GM18505 (cell line): Measurements from ENCODE around the gene ZNF552.
"Not testable (repeated sequence)": the region's sequence is repeated elsewhere in the genome, so short reads cannot be mapped to it uniquely, and the experiment has no call there.

Experiments used
- ATAC-seq: cut with Tn5 transposase; IDR thresholded peaks from one replicate; pipeline ENCODE4 v1.9.1; 2021; ENCODE audit not compliant: unreplicated experiment
- POLR2A ChIP-seq: IDR thresholded peaks from 4 replicates; pipeline ENCODE4 v1.6.1; 2011; ENCODE audit warnings: borderline replicate concordance; ENCODE audit not compliant: insufficient read depth, insufficient read length; ENCODE audit errors: extremely low read depth

ZNF552 gene

DNA sequence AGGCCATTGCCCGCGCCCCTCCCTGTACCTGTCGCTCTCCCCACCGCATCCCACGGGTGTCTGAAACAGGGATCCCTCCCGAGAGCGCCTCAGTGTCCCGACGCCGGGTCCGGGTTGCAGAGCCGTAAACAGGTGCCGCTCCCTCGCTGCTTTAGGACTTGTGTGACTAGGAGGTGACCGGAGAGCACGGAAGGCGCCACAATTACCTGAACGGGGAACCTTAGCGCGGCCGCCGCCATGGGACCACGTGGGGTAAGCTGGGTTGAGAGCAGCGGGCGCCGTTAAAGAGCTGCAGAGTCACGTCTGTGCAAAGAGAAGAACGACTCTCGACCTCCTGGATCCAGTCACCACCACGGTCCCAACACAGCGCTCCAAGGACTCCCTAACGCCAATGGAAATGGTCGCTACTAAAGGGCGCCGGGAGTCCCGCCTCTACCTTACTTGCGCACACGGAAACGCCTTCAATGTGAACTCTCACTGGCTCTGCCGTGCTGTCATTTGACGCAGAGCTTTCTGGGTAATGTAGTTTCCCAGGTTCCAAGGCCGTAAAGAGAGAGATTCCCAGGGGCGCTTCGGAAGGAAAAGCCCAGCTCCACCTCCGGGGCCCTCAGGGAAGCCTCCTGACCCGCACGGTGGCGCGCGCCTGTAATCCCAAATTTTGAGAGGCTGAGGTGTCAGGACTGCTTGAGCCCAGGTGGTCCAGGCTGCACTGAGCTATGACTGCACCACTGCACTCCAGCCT is at the start of gene ZNF552:
Gene ZNF552, minus strand, starts transcription at position 409 of the 742 bp plus-strand sequence. Its CDS starts 170 bp downstream, at position 239.
- peak; percentile 64 for ATAC-seq
- TF ChIP-seq POLR2A, result peak; percentile 90

DNA sequence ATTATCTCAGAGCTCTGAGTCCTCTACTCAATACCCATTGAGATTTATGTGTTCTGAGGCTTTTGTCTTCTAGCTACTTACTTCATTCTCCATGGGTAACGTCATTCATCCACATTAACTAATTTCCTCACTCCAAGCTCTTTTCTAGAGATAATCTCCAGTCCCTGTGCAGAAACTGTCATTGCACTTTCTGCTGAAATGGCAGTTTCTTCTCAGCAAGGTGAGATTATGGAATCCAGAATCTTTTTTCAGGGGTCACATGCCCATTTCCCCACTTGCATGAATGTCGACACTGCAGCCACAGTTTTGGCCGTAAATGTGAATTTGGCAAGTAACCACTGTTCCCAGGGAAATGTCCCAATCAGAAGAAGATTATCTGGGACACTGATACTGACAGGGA is 47.6 kb upstream of the ZNF552 start:
- ATAC-seq, result not testable (repeated sequence)

DNA sequence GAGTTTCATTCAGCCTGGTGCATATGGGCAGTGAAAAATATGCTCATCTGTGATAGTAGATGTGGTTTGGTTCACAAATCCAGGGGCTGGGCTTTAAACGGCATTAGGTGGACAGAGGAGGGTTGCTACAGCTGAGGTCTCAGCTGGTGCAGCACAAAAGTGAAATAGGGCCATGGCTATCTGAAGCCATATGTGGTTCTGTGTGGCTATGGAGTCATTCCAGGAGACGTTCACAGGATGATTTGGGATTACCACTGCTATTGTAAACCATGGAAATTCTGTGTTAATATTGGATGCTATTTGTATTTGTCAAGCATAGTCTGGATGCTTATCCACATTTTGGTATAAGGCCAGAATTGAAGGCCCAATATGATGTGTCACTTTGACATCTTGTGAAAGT is 39.4 kb upstream of the ZNF552 start:
- not testable (repeated sequence) for ATAC-seq

DNA sequence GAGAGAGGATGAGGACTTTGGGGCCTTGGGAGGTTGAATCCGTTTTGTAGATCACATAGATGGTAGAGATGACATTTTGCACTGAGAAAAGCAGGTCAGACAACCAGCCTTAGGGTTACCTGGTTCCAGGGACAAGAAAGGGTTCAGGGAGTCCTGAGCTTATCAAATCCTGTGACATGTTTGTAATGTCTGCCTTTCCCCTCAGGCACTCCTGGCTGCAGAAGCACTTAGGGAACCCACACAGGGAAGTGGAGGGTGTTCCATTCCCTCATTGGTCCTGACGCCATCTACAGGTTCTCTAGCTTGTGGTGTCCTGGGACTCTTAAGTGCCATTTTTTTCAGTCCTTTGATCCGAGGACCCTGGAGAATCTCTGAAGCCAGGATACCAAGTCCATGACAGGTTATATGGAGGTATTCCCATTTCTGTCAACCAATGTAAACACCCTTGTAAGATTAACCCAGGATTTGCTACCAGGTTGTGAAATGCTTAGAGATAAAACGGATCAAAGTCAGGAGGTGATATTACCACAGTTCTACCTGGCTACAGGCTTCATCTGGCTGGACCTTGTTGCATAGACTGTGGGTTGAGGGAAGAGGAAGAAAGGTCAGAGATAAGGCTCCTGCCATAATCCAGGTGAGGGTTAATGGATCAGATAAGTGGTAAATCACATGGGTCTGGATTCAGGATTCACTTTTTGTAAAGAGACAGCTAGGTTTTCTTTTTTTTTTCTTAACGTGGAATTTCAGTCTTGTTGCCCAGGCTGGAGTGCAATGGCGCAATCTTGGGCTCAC is 37.3 kb upstream of the ZNF552 start:
- not testable (repeated sequence) for ATAC-seq

DNA sequence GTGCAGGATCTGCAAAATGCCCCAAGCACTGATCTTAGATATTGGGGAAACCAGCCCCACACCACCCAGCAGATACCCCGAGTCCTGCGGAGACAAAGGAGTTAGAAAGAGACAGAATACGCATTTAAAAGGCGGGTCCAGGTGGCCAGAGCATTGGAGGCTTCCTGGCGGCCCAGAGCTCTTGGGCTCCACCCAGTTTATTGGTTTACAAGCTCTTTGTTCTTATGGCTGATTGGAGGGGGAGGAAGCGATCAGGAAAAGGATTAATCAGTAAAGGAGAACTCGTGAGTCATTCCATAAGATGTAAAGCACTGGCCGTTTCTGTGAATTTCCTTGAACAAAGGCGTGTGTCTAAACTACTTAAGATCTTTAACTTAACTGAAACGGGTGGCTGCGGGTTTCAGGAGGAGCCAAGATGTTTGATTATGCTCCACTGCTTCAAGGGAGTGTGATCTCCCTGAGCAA is 35.9 kb upstream of the ZNF552 start:
- TF ChIP-seq POLR2A, result no peak
- no peak for ATAC-seq

DNA sequence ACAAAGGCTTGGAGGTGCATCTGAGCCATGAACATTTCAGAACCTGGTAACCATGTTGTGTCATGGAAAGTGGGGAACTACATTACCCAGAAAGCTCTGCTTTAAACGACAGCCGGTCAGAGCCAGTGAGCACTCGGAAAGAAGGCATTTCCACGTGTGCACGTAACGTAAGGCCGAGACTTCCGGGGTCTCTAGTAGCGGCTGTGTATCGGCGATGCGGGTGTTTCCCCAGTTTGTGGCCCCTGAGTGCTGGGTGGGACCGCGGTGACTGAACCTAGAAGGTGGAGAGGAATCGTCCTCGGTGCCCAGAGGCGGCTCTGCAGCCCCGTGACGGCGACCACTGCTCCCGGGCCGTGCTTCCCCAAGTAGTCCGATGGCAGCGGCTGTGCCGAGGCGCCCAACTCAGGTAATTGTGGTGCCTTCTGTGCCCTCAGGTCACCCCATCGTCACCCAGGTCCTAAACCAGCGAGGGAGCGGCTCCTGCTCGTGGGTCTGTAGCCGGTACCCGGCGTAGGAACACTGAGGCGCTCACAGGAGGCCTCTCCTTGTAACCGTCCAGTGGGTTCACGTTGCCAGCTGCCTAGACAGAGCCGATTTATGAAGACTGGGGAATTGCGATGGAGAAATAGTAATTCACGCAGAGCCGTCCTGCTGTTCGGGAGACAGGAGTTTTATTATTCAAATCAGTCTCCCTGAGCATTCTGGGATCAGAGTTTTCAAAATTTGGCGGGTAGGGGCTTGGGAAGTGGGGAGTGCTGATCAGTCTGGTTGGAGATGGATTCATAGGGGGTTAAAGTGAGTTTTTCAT is 35.2 kb upstream of the ZNF552 start, which contains the start of gene ZNF587:
Gene ZNF587, plus strand, starts transcription at position 194 of the 808 bp plus-strand sequence. Its CDS starts 180 bp downstream, at position 374.
- peak; percentile 75 for TF ChIP-seq POLR2A
- ATAC-seq, result peak; percentile 91

DNA sequence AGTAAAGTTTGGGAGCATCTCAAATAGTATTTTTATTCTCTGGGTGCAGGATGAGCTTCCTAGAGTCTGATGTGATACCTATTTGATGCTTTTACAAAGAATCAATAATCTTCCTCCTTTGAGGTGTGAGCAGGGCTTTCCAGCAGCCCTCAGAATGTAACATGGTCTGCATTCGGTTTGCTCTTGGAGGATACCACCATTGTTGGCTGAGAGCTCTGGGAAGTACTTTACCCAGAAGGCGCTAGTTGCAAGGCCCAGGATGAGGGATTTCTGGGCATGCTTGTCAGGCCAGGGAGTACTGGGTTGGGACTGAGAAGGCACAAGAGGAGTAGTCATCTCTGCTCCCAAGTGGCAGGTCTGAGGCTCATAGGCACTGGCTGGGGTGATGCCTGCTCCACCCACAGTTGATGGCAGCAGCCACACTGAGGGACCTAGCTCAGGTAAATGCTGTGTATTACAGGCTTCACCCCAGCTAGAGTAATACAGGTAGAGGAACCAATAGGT is 34.5 kb upstream of the ZNF552 start:
- peak; percentile 4 for ATAC-seq

DNA sequence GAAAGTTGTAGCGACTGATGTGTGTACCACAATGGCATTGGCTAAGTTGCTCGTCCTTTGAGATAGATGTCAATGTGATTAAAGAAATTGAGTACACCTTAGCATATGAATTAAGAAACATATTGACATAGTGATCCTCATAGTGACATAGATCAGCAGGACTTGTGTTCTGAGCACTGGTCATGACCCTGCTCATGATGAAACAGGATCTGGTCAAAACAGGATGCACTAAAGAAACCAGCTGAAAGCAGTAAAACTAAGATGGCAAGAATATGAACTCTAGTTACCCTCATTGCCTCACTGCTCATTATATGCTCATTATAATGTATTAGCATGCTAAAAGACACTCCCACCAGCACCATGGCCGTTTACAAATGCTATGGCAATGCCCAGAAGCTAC is 32.5 kb upstream of the ZNF552 start:
- ATAC-seq, result not testable (repeated sequence)

DNA sequence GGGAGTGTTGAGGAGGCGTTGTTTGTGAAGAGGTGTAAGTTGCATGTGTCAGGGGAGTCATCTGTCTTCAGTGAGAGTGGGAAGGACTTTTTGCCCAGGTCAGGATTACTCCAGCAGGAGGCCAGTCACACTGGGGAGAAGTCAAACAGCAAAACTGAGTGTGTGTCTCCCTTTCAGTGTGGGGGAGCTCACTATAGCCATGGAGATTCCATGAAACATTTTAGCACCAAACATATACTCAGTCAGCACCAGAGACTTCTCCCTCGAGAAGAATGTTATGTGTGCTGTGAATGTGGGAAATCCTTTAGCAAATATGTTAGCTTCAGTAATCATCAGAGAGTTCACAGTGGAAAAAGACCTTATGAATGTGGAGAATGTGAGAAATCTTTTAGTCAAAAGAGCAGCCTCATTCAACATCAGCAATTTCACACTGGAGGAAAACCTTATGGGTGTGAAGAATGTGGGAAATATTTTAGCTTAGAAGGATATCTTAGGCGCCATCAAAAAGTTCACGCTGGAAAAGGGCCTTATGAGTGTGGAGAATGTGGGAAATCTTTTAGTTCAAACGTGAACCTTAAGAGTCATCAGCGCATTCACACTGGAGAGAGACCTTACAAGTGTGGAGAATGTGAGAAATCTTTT is 26.5 kb upstream of the ZNF552 start:
- no peak for TF ChIP-seq POLR2A
- ATAC-seq, result no peak

DNA sequence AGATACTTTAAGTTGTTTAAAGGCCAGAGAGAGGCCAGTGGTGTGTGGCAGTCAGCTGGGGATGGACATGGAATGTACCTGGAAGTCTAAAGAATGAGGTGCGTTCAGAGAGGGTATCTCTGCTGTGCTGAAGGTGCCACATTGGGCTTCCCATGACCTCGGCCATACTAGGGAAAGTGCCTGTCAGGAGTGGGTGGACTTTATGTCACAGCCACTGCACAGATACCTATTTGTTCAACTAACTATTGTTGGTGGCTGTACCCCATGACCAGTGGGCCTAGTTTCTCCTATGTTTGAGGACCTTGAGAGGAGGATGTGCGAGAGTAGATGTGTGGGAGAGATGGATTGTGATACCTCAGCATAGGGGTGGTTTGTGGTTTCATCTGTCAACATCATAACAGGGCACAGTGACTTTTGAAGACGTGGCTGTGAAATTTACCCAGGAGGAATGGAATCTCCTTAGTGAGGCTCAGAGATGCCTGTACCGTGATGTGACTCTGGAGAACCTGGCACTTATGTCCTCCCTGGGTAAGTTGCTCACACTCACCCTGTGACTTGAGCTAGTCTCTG is 24.0 kb upstream of the ZNF552 start:
- ATAC-seq, result not testable (repeated sequence)

DNA sequence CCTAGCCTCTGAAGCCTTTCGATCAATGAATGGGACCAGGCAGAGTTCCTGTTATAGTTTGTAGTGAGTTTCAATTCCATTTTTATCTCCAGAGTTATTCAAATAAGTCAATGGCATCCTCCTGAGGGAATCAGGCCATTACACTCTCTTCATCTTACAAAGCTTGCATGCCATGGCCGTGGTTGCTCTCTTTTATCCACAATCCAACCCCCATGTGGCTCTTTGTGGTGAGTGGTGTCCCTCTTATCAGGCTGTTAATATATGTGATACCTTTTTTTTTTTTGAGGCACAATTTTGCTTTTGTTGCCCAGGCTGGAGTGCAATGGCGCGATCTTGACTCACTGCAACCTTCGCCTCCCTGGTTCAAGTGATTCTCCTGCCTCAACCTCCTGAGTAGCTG is 22.3 kb upstream of the ZNF552 start:
- not testable (repeated sequence) for ATAC-seq

DNA sequence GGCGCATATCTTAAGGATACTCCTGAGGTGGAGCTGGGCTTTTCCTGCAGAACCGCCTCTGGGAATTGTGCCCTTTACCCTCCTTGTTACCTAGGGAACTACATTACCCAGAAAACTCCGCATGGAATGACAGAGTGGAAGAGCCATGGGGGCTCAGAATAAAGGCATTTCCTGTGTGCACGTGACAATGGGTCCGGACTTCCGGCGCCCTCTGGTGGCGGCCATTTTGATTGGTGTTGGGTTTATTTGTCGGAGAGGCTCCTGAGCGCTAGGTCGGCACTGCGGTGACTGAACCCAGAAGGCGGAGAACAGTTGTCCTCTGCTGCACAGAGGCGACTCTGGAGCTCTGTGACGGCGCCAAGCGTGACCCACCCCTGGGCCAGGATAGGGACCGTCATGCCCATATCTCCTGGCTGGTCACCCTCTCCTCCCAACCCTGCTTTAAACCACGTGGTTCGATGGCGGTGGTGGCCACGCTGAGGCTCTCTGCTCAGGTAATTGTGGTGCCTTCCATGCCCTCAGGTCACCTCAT is 15.4 kb upstream of the ZNF552 start, which contains the start of gene ZNF587B:
Gene ZNF587B, plus strand, starts transcription at position 229 of the 532 bp plus-strand sequence. Its CDS starts 230 bp downstream, at position 459.
- ATAC-seq, result no peak
- no peak for TF ChIP-seq POLR2A

DNA sequence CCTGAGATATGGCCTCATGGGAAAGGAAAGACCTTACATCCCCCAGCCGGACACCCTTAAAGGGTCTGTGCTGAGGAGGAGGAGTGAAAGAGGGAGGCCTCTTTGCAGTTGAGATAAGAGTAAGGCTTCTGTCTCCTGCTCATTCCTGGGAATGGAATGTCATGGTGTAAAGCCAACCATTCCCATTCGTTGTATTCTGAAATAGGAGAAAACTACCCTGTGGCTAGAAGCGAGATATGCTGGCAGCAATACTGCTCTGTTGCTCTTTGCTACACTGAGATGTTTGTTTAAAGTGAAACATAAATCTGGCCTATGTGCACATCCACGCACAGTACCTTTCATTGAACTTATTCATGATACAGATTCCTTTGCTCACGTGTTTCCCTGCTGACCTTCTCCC is 14.6 kb upstream of the ZNF552 start:
- TF ChIP-seq POLR2A, result no peak
- no peak for ATAC-seq
